ENCODE measurements around the gene UMPS.
A peak's percentile ranks its signal among the peaks of the same experiment; 100 is the strongest.
"Not testable (repeated sequence)": the region's sequence is repeated elsewhere in the genome, so short reads cannot be mapped to it uniquely, and the experiment has no call there.

UMPS gene

DNA sequence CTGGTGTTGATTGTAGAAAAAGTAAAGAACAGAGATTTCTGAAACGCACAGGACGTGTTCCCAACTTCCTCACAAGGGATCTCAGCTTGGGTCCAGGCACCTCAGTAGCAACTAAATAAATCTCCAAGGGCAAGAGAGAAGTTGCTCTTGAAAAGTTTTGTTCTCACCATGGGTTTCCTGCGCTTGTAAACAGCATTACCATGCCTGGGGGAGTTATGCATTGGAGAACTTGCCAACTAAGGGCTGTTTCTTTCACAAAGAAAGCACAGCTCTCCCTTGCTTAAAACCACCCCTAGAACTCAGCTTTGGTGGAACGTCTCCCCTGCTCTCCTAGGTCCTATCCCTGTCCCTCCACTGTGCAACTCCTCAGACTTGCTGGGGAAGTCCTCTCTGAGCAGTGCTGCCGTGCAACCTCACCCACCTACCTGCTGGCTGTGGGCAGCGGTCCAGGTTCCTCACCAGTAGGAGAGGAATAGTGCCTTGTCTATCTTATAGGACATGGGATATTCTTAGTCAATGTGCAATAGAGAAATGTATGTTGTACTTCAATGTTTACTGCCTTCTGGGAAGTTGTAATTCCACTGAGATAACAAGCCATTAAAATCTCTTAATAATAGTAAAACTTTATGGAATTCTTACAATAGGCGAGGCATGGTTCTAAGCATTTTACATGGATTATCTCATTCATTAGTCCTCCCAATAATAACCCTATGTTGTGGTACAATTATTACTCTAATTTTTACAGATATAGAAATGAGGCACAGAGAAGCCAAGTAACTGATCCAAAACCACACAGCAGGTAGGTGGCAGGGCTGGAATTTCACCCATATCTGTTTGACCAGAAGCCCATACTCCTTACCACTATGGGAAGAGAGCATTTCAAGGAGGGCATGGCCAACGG, 51.5 kb downstream of the UMPS start:
- DNase-seq, result no peak

DNA sequence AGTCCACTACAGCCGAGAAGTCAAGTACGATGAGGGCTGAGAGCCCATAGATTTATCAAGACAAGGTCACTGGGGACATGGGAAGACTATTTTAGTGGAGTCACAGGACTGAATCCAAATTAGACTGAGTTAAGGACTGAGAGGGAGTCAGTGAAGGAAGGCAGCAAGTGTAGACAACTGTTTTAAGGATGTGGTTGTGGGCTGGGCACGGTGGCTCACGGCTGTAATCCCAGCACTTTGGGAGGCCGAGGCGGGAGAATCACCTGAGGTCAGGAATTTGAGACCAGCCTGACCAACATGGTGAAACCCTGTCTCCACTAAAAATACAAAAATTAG, 52.1 kb downstream of the UMPS start:
- DNase-seq, result not testable (repeated sequence)

DNA sequence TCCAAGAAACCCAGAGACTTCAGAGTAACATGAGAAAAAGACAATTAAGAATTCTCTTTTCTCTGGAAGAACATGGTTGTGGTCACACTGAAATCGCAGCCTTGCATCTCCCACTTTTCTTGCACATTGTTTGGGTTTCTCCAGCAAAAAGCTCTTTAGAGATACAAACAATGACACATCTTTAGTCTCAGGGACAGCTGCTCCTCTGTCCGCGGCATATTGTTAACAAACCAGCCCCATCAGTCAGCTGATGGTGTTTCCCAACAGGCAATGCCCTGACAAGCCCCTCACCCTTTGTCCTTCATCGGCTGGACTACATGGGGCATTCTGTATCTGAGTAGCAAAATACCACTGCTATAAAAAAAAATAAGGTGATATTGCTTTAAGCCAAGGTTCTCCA, 53.4 kb downstream of the UMPS start:
- no peak for DNase-seq

DNA sequence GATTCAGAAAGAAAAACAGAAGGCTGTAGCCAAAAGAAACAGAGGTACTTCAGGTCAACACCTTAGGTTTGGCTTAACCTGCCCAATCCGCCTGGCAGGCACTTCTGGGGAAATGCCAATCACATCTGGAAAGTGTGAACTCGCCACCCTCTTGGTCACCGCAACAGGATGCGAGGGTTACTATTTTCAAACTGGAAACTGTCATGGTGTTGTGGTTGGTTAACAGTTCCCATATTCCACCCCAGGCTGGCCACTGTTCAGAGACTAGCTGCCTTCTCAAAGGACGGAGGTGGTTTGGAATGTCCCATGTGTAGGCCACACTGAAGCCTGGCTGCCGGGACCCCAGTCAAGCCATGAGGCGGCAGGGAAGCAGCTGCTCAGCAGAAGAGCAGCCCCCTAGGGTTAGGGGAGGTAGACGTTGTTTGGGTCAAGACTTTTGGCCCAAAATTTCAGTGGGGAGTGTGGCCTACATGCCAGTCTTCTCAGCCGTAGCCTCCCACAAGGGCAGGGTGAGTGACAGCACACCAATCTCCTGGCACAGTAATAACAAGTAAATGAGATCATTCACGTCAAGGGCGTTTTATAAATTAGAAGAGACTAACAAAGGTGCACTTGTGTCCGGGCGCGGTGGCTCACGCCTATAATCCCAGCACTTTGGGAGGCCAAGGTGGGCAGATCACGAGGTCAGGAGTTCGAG, 54.6 kb downstream of the UMPS start:
- peak; percentile 54 for DNase-seq

DNA sequence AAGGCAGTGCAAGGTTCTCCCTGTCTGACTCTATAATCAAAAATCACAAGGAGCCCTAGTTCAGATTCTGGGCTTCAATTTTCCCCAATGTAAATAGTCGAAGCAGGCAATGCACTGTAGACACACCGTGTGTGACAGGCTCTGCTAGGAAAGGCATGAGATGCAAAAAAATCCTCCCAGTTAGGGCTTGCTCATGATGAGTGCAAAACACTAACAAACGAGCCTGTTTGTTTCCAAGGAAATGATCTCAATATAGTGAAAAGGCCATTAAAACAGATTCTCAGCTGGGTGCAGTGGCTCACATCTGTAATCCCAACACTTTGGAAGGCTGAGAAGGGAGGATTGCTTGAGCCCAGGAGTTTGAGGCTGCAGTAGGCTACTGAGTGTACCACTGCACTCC, 55.7 kb downstream of the UMPS start:
- no peak for DNase-seq

DNA sequence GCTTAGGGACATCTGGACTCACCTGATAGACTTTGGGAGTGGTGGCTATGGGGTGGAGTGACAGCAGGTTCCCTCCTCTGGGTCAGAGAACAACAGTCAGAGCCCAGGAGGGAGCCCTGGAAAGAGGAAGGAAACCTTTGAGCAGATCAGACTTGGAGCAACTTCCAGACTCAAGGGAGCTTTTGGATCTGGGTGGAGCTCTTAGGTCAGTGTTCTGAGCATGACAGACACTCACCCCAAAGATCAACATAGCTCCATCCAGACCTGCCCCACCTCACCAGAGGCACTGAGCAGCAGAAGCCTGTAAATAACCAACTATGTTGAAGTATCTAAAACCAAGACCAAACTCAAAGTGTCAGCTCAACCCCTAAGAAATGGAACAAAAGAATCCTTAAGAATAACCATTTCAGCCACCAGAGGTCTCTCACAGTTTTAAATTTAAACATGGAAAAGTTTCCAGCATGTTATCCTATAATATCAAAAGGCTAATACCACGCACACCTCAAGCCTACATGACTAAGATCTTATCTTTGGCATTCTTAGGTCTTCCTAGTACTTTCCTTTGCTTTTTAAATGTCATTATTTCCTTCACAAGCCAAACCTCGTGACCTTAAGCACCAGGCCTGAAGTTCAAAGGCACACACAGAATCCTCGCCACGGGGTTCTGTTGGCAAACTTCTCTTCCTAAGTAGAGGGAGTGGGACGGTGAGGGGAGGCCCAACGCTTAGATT, 56.4 kb downstream of the UMPS start:
- peak; percentile 20 for DNase-seq

DNA sequence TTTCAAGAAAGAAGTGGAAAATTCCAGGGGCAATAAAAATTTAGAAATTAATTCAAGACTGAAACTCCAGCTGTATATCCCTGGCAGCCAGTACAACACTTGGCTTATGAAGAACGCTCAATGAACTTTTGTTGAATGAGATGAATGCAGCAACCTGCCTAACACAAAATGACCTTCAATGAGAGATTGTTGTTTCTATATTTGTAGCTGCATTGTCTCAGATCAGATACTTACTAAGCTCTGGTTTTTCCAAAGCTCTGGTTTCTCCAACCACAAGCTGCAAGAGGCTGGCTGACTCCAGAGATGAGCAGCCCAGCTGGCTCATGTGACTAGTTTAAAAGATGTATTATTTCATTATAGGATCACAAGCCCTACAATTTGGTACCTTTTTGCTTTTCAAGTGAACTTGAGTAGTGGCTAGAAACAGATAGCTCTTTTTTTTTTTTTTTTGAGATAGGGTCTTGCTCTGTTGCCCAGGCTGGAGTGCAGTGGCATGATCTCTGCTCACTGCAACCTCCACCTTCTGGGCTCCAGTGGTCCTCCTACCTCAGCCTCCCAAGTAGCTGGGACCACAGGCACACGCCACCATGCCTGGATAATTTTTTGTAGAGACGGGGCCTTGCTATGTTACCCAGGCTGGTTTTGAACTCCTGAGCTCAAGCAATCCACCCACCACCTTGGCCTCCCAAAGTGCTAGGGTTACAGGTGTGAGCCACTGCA, 57.4 kb downstream of the UMPS start:
- no peak for DNase-seq

DNA sequence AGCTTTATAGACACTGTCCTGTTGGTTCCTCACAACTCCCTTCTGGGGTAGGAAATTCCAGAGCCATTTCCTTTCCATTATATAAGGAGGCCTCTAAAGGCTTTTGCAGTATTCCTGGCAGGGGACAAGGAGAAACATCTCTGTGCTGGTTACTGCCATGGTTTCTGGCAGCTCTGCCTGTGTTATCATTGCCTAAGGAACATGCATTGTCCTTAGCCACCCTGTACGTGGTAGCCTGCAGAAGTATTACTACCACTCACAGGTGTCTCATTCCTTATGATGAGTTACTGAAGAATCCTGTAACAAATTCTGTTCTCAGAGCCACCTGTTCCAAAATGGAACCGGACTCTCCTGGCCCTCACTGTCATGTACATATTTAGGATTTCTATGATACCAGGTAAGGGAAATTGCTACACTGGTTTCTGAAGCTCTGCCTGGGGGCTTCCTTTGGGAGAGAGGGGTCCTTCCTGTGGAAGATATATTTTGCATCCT, 58.0 kb downstream of the UMPS start:
- DNase-seq, result no peak

DNA sequence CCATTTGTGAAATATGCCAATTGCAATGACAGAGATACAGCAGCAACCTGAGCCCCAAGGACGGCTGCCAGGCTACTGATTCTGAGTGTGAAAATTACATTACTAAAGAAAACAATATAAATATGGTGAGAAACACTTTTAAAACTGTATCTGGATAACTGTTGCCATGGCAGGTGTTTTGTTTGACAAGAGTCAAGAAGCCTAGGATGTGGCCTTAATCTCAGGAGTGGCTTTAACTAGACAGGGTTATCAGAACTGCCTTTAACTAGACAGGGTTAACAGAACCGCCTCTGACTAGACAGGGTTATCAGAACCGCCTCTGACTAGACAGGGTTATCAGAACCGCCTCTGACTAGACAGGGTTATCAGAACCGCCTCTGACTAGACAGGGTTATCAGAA, 58.9 kb downstream of the UMPS start:
- DNase-seq, result peak; percentile 16

DNA sequence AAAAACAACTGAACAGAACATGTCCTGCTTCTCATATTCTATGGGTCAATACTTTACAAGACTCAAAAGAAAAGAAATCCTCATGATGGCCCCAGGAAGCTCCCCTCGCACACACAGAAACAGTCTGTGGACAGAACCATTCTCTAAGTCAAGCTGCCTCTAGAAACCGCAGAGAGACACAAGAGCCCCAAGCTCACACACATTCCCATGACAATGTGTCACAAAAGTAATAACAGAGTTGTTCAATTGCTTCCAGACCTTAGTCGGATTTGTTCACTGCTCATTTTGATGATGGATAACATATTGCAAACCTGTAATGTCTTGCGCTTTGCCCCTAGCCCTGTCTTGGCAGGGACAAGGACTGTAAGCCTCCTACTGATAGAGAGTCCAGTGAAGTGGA, 60.9 kb downstream of the UMPS start:
- DNase-seq, result no peak

DNA sequence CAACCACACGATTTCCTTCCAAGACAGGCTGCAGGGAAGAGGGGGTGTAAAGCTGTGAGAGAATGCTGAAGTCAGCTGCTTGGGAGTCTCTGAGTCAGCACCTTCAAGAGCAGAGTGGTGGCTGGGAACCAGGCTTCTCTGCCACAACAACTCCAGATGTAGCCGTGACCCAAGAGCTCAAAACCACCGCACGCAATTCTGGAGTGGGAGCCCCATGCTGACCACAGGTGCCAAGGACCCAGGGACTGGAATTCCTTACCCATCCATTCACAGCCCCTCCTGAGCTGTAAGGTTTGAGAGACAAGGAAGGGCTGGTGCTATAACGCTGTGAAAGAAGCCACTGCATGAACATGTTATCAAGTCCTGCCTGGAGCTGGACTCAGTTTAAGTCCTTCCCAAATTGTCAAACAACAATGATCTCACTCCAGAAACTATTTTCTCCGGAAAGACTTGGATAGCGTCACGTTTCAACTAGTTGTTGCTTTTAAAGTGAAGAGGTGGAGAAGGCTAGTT, 61.4 kb downstream of the UMPS start:
- peak; percentile 63 for DNase-seq

DNA sequence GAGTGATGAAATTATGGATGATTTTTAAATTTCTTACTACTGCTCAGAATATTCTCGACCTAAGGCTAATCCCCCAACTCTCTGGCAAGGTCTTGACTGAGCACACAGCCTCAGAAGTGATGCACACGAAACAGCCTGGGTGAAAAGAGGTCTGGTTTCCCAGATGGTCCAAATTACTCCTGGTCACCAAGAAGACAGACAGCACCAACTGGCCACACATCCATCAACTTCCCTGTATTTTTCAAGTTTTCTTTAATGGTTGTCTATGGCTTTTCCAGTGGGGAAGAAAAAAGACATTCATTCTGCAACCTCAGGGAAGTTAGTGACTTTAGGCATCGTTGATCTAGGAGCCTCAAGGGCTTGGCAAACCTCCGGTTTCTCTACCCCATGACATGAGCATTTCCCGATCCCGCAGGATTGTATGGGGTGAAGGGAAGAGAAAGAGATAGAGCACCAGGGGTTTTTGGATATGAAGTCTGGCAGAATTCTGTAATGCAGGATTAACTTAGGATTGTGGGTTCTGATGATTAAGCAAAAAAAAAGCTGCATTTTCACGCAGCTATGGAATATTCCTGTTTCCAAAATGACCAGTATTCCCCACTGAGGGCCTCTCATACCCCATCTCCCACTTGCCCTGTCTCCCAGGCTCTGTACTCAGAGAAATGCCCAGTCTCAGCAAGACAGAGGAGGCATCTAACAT, 62.2 kb downstream of the UMPS start:
- no peak for DNase-seq

DNA sequence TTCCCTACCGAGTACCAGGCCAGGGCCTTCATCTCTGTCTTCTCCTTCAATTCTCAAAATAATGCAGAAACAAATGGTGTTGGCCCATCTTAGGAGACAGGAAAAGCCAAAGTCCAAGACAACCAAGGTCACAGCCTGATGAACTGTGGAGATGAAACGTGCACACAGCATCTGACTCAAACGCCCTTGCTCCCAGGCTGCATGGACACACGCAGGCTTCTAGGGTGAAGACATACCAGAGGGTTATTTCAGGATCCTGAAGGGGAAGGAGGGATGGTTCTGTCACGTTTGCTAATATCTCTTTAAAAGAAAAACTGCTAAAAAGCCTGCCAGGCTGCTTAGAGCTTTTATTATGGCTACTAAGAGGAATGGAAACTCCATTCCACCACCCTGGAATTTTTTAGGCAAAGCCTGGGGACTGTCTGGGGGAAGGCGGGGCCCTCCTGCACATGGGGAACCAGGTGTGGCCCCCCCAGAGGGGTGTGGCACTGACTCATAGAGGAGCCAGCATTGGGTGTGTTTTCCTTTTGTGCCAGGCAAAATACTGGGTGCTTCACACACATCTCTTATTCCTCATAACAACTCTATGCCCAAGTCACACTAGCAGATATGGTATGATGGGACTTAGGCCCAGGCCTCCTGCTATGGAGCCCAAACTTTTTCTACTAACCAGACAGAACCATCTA, 62.9 kb downstream of the UMPS start:
- no peak for DNase-seq

DNA sequence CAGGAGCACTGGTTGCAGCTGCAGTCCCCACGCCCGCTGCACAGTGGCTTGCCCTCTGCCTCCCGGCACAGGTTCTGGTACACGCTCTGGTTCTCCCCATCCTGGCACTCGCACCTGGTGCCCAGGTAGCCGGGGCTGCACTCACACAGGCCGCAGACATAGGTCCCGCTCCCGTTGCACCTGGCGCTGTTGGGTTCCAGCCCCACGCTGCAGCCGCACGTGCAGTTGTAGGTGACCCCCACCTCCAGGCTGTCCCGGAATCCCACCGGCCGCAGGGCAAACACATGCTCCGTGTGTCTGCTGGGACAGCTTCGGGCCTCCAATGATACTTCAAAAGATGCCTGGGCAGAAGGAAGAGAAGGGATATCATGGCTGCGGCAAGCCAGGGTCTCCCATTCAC, 66.2 kb downstream of the UMPS start:
- no peak for DNase-seq

DNA sequence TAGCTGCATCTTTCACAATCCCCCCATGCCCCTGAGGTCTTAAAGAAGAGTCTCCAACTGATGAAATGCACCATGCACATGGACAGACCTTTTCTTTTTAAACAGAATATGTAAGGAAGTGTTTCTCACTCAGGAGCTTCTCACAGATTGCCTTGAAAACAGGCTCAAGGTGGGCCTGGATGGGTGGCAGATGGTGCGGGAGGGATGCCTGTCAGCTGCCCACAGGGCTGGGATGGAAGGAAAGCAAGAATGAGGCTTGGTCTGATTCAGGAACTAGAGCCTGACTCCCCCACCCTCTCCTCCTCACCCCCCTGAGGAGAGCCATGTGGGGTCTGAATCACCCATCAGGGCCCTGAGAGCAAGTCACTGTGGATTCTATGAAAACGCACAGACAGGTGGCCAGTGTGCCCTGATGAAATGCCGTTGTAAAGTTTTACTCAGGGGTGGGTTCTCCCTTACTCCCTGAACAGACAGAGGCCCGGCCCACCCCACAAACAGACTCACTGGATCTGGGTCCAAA, 67.2 kb downstream of the UMPS start:
- no peak for DNase-seq
